Activated CD4-positive, alpha-beta T cell treated with anti-CD3 and anti-CD28 coated beads, Interleukin-2, amount 50 U/mL, for 16 hours (primary cell): ENCODE data around the gene LRRC55.

ENCODE experiments used
- DNase-seq: peaks from one replicate; pipeline ENCODE4 v3.0.0-alpha.2; 2020

The LRRC55 gene

GRCh38 chr11:57239348-57239747 lies 57.6 kb downstream of the LRRC55 start:
- no peak for DNase-seq

DNA sequence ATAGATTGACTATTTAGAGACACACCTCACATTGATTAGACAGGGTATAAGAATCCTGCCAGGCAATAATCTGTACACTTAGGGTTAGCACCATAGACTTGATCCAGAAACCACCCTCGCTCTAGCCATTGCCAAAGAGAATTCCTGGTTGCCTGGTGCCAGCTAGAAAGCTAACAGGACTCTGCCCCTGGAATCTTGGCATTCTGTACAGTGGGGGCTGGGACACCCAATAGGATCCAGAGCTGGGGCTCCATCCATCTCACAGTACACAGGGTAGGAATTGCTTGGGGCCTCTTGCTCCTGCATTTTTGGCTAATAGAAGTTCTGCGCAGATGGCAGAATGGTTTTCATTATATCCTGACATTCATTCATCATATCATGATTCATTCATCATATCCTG lies 58.3 kb downstream of the LRRC55 start:
- DNase-seq = no peak

- DNase-seq = no peak
Observed at GRCh38 chr11:57240757-57241156, 59.0 kb downstream of the LRRC55 start.
